AG09309 (cell line): ENCODE results near the gene VPS54.
"Not testable (repeated sequence)": the region's sequence is repeated elsewhere in the genome, so short reads cannot be mapped to it uniquely, and the experiment has no call there.

ENCODE experiments used
- DNase-seq: peaks from one replicate; pipeline ENCODE4 v3.0.0-alpha.2; 2010; ENCODE audit warnings: low read depth
- H3K4me3 ChIP-seq: 2 replicates; pipeline ENCODE4 v1.5.1; 2011; ENCODE audit warnings: mild to moderate bottlenecking, low read depth, low read length, moderate library complexity; ENCODE audit not compliant: control insufficient read depth
- CTCF ChIP-seq: IDR thresholded peaks from 2 replicates; pipeline ENCODE4 v1.5.1; 2011; ENCODE audit warnings: mild to moderate bottlenecking, low read depth, low read length, inconsistent platforms; ENCODE audit not compliant: insufficient read depth, control insufficient read depth; ENCODE audit errors: missing control alignments

The VPS54 gene

GRCh38 chr2:63950414-63950813, 68.8 kb downstream of the VPS54 start:
- TF ChIP-seq CTCF, result no peak
- no peak overlapping the region for H3K4me3 ChIP-seq
- DNase-seq, result no peak

GRCh38 chr2:63942788-63943187, 76.4 kb downstream of the VPS54 start:
- DNase-seq, result no peak
- no peak overlapping the region for H3K4me3 ChIP-seq
- TF ChIP-seq CTCF, result no peak

GRCh38 chr2:63932104-63932503, 87.1 kb downstream of the VPS54 start:
- not testable (repeated sequence) for DNase-seq, H3K4me3 ChIP-seq

GRCh38 chr2:63926815-63927214, 92.4 kb downstream of the VPS54 start:
- H3K4me3 ChIP-seq, result no peak overlapping the region
- no peak for TF ChIP-seq CTCF
- no peak for DNase-seq

GRCh38 chr2:63914311-63914710, 104.9 kb downstream of the VPS54 start:
- TF ChIP-seq CTCF, result no peak
- H3K4me3 ChIP-seq, result no peak overlapping the region
- no peak for DNase-seq

- no peak for DNase-seq
- no peak overlapping the region for H3K4me3 ChIP-seq
- TF ChIP-seq CTCF, result no peak
Observed at GRCh38 chr2:63903003-63903402, 116.2 kb downstream of the VPS54 start.

- no peak overlapping the region for H3K4me3 ChIP-seq
- DNase-seq, result no peak
- no peak for TF ChIP-seq CTCF
Observed at GRCh38 chr2:63902149-63902548, 117.1 kb downstream of the VPS54 start.
